Activated T-helper 2 cell treated with anti-CD3 and anti-CD28 coated beads, Interferon-gamma antibody, Interleukin-2, Interleukin-4, amounts not matched to agents 10 μg/mL and 5 μg/mL and 100 μg/mL, durations not matched to agents 14 hours and 24 hours and 36 hours (primary cell): ENCODE data around the gene GHRH. TPM values are rescaled to one million over a fixed set of nuclear protein-coding genes. Genes with fewer than 3 reads are reported as not detected.

Experiments used
- total RNA-seq: library from RNA; stranded (reverse); gene quantifications from 2 replicates; pipeline ENCODE4 v1.2.3, GENCODE V29; 2022

GHRH gene
- total RNA-seq, 1 donor from 2014 or later, result not detected

Other genes with a start within 250 kb of the GHRH start
- 45.7 and 49.1 TPM in 2 replicates for gene RBL1, start 165.8 kb downstream of the GHRH start, total RNA-seq
- gene RPN2, start 82.5 kb downstream of the GHRH start, total RNA-seq, result 217 and 229 TPM in 2 replicates
- gene MROH8, start 82.3 kb downstream of the GHRH start, total RNA-seq, result 1.1 and 1.3 TPM in 2 replicates
- 12.8 and 14.2 TPM in 2 replicates for gene MANBAL, start 27.8 kb upstream of the GHRH start, total RNA-seq
- gene SRC, start 84.3 kb upstream of the GHRH start, total RNA-seq, result 3.5 and 6.4 TPM in 2 replicates